ENCODE data around the gene COL25A1. TPM values are rescaled to one million over a fixed set of nuclear protein-coding genes. Genes with fewer than 3 reads are reported as not detected.
A peak's percentile ranks its signal among the peaks of the same experiment; 100 is the strongest.
"Not testable (repeated sequence)": the region's sequence is repeated elsewhere in the genome, so short reads cannot be mapped to it uniquely, and the experiment has no call there.

COL25A1 gene
- polyA plus RNA-seq, 3 donors = 13.6 to 18.1 (median 14.4) TPM

GRCh38 chr4:109169170-109169569, 133.3 kb downstream of the COL25A1 start:
- no peak for DNase-seq

DNA sequence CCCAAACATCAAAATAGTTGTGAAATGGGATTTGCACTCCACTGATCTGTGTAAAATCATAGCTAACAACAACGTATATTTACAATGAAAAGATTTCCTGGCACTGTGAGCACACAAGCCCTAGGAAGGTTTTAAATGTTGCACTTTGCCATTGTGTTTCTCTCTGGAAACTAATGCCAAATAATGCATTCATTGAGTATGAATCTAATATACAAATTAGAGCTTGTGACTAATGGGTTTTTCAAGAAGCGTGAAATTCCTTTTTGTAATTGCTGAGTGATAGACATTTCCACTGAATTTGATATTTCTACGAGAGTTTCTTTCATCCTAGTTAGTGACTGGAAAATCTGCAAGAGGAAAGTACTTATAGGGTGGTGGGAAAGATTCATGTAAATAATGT, 135.9 kb downstream of the COL25A1 start:
- no peak for DNase-seq

DNA sequence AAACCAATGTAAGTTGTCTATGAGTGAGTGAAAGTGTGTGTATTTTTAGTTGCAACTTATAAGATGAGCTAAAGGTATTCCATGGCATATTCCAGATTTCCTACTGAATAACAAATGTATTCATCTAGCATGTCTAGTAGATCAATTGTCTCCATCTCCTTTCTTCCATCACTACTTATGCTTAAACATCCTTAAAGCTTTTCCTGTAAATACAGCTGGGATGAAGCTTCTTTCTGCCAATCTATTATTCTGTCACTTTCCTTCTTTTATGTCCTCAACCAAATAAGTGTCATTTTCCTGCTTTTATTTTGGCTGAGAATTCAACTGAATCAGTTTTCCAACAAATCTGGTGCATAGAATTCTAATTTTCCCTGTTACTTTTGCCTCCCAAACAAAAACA, 136.3 kb downstream of the COL25A1 start:
- no peak for DNase-seq

GRCh38 chr4:109164011-109164410, 138.4 kb downstream of the COL25A1 start:
- DNase-seq = no peak

GRCh38 chr4:109163493-109163892, 139.0 kb downstream of the COL25A1 start:
- no peak for DNase-seq

DNA sequence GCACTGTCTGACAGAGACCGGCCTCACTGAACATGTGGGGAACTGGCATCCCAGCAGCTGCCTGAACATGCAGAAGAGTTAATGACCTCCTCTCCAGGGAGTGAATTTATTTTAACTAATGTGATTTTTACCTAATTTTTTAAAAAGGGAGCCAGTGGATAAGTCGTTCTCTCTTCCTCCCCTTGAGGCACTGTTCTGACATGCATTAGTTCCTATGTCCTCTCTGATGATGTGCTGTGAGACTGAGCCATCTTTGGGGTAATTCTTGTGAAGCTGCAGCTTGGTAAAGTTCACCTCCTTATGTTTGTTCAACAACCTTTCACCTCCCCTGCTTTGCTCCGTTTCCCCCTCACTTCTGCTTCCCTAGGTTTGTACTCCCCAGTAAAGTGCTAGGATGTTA, 139.7 kb downstream of the COL25A1 start:
- DNase-seq = no peak

GRCh38 chr4:109160494-109160893, 142.0 kb downstream of the COL25A1 start:
- no peak for DNase-seq

DNA sequence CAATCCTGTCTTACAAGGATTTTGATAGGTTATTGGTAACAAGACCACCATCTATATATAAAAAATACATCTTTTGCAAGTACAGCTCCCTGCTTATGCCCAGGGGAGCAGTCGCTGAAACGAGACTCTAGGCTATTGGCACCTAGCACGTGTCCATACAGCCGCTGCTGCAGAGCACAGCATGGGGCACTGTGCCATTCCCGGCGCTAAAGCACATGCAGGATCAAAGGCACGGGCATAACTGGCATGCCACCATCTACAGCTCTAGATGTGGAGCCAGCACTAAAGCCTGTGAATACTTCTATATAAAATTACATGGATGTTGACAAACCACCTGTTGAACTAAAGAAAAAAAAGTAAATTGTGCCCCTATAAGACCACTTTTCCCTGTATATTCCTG, 144.8 kb downstream of the COL25A1 start:
- no peak for DNase-seq

GRCh38 chr4:109157205-109157604, 145.3 kb downstream of the COL25A1 start:
- DNase-seq = no peak

DNA sequence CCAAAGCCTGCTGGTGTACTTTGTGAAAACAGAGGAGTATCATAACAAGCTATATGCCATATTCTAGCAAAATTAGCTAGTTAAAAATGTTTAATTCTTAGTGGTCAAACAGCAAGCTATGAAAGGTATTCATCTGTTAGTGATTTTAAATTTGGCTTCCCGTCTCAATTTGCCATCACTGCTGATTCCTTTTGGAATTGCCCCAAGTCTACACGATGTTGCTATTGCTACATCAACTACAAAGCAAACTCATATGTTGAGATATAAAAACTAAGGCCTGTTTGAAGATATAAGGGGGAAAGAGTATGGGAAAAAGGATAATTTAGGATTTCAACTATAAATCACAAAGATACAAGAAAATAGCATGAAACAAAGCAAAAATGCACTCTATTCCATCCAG, 146.1 kb downstream of the COL25A1 start:
- no peak for DNase-seq

DNA sequence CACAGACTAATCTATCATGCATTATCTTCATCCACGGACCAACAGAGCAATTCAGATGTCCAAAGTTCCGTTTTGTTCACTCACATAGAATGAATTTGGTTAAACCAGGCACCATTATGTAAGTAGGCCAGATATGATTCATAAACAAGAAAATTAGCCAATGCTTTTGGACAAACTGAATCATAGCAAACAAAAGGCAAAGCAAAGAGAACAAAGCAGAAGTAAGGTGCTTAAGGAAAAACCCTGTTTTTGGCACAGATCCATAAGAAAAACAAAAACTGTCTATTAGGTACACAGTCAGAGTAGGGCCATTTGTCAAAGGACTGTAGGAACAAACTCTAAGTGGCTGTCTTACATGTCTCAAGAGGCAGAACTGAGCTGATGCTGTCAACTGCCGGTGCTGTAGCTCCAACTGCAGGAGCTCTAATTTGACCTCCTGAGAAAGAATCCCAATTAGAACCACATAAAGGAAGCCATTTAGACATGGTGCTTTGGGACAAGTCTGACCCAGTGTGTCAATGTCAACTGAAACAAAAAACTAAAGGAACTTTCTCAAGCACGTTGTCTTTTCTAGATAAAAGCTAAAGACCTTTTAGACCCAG, 146.7 kb downstream of the COL25A1 start:
- DNase-seq = no peak

DNA sequence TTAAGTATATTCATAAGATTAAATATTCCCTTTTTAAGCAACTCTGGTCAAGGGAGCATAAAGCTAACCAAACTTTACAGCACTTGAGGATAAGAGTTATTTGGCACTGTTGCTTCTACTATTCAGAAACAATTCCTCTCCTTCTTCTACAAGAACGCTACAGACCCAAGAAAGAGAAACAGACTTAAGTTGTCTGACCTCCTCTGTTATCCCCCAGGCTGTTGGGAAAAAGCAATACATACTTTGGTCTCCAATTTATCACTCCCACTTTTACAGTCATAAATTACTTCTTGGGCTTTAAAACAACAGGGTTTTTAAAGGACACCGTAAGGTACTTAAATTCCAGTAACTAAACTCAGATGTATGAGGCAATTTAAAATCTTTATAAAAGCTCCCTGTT, 147.4 kb downstream of the COL25A1 start:
- peak; percentile 55 for DNase-seq

- no peak for DNase-seq
Observed at GRCh38 chr4:109154424-109154823, 148.0 kb downstream of the COL25A1 start.

GRCh38 chr4:109149836-109150235, 152.6 kb downstream of the COL25A1 start:
- no peak for DNase-seq

- no peak for DNase-seq
Observed at GRCh38 chr4:109148577-109149075, 153.8 kb downstream of the COL25A1 start.

- DNase-seq = no peak
Observed at GRCh38 chr4:109147135-109147534, 155.3 kb downstream of the COL25A1 start.

DNA sequence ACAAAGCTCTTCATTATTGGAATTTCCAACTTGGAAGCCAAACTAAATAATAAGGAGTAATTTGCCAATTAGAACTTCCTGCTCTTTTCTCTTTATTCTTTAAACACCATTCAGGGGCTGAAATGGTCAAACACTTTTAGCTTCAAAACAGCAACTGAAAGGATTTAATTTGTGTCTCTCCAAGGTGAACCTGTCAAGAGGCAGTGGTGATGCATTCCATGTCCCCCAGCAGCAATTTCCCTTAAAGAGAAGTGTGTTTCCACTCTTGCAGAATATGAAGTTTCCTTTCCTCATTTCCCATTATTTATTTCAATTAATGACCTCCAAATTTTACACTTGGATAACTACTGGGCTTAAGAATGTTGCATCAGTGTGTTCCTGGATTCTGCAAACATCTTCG, 156.0 kb downstream of the COL25A1 start:
- DNase-seq = no peak

DNA sequence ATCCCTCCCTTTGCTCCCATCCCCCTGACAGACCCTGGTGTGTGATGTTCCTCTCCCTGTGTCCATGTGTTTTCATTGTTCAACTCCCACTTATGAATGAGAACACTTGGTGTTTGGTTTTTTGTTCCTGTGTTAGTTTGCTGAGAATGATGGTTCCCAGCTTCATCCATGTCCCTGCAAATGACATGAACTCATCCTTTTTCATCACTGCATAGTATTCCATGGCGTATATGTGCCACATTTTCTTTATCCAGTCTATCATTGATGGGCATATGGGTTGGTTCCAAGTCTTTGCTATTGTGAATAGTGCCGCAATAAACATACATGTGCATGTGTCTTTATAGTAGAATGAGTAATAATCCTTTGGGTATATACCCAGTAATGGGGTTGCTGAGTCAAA, 164.3 kb downstream of the COL25A1 start:
- DNase-seq = not testable (repeated sequence)

- no peak for DNase-seq
Observed at GRCh38 chr4:109134921-109135320, 167.5 kb downstream of the COL25A1 start.

GRCh38 chr4:109134268-109134667, 168.2 kb downstream of the COL25A1 start:
- no peak for DNase-seq

DNA sequence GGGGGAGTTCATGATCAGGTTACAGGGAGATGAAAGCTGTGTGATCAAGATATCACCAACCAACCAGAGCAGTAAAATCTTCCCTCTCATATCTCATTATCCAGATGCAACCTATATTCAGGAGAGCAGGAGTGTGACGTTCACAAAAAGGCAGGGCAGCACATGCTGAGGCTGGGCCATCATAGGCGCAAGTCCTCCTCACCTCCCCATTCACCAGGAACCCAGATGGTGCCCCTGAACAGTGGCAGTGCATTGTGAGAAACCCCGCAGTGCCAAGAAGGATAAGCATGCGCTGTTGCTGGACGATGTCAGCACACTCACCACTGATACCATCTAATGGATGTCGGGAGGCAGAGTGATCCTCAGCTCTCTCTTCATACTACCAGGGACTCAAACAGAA, 170.9 kb downstream of the COL25A1 start:
- DNase-seq = no peak

DNA sequence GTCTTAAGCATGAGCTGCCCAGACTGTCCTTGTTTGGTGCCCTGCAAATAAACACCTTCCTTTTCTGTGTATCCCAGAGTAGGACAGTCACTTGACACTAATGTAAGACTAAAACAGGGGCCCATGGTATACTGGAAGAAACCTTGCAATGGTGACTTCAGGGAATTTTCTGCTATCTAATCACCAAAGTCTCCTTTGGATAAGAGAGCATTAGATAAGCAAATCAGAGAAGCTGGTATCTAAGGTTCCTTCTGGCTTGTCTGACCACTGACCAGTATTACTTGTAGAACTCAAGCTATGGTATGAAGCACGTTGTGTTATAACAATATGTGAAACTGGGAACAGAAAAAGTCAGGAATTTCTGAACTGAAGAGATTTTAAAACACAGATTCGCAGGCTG, 173.9 kb downstream of the COL25A1 start:
- no peak for DNase-seq

DNA sequence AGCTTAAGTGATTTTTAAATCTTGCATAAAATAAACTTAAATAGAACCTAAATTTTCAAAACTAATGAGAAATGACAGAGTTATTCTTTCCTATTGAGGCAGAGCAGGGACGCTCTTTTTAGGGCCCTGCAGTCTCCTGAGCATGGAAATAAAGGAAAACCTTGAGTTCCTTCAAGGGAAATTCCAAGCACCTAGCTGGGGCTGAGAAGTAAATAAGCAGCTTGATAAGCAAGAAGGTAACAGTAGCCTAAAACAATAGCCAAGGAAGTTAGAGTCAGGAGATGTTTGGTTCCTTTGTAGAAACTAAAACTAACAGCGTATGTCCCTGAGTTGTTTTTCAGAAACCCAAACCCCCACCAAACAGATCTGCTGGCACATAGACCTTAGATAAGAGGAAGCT, 174.6 kb downstream of the COL25A1 start:
- no peak for DNase-seq

GRCh38 chr4:109126856-109127255, 175.6 kb downstream of the COL25A1 start:
- DNase-seq = no peak
